PFSK-1 (cell line): ENCODE measurements around the gene CLPSL1. TPM values are rescaled to one million over a fixed set of nuclear protein-coding genes. Genes with fewer than 3 reads are reported as not detected.

ENCODE experiments used
- FOXP2 ChIP-seq: optimal IDR thresholded peaks from 2 replicates; pipeline ENCODE3; 2011; ENCODE audit warnings: borderline replicate concordance, control low read depth, inconsistent platforms; ENCODE audit not compliant: insufficient read depth; ENCODE audit errors: extremely low read length, extremely low read depth
- POLR2AphosphoS5 ChIP-seq: IDR thresholded peaks from 2 replicates; pipeline ENCODE4 v1.6.1; 2012; ENCODE audit warnings: low read depth, mild to moderate bottlenecking, control low read depth, low read length, moderate library complexity
- REST ChIP-seq, 2 experiments: IDR thresholded peaks; 2 replicates each; pipeline versions ENCODE4 v1.6.1 to v1.8.0; 2011 to 2012; ENCODE audit warnings: low read depth in 2 of 2, low read length in 2 of 2, control low read depth in 1 of 2, inconsistent platforms in 1 of 2, mild to moderate bottlenecking in 1 of 2, moderate library complexity in 1 of 2; ENCODE audit not compliant: insufficient read depth in 1 of 2
- SIN3A ChIP-seq: IDR thresholded peaks from 2 replicates; pipeline ENCODE4 v1.6.1; 2012; ENCODE audit warnings: mild to moderate bottlenecking, low read length, moderate library complexity, borderline replicate concordance; ENCODE audit not compliant: insufficient read depth
- TAF1 ChIP-seq: IDR thresholded peaks from 2 replicates; pipeline ENCODE4 v1.6.1; 2012; ENCODE audit warnings: low read length, control low read depth, borderline replicate concordance; ENCODE audit not compliant: insufficient read depth
- polyA plus RNA-seq: library from polyadenylated mRNA; unstranded; fragments of >200 nt; gene quantifications from one replicate; pipeline ENCODE4 v1.2.1, GENCODE V29; 2012; ENCODE audit warnings: low read depth, missing spikeins; ENCODE audit not compliant: insufficient read length

Gene CLPSL1
- not detected for polyA plus RNA-seq

GRCh38 chr6:35780719-35781118 lies at the start of gene CLPSL1:
Gene CLPSL1, plus strand, starts transcription at chr6:35781019. Its CDS starts 92 bp downstream, at chr6:35781111.
- TF ChIP-seq POLR2AphosphoS5 (no peak), TAF1 (no peak), SIN3A (no peak), FOXP2 (no peak), REST (IDR thresholded peaks at IDR 0.05; ENCODE audit: insufficient read depth in 1 of 2, low read depth in 2 of 2, low read length in 2 of 2) (no peak)

GRCh38 chr6:35731414-35731735 lies 49.4 kb upstream of the CLPSL1 start:
- 0 out of 2 replicates have a peak, but pooled peaks have one; percentile 9 for TF ChIP-seq TAF1
- TF ChIP-seq POLR2AphosphoS5, result no peak

GRCh38 chr6:35731736-35732532 lies 48.9 kb upstream of the CLPSL1 start:
- TF ChIP-seq SIN3A (peak; percentile 54; the same call in 1 of the 2 replicates), TAF1 (no peak), POLR2AphosphoS5 (peak; percentile 72)

- TF ChIP-seq REST (IDR thresholded peaks at IDR 0.05; ENCODE audit: insufficient read depth in 1 of 2, low read depth in 2 of 2, low read length in 2 of 2), result no peak
- no peak for TF ChIP-seq SIN3A
- TF ChIP-seq POLR2AphosphoS5, result no peak
Measured at GRCh38 chr6:35733633-35734032, 47.2 kb upstream of the CLPSL1 start.

- no peak for TF ChIP-seq POLR2AphosphoS5
- no peak for TF ChIP-seq FOXP2
- TF ChIP-seq TAF1, result no peak
- no peak for TF ChIP-seq SIN3A
- TF ChIP-seq REST (IDR thresholded peaks at IDR 0.05; ENCODE audit: insufficient read depth in 1 of 2, low read depth in 2 of 2, low read length in 2 of 2), result no peak
Measured at GRCh38 chr6:35735452-35735851, 45.4 kb upstream of the CLPSL1 start.

GRCh38 chr6:35736253-35736894 lies 44.4 kb upstream of the CLPSL1 start:
- TF ChIP-seq TAF1, result no peak
- TF ChIP-seq POLR2AphosphoS5, result no peak
- no peak for TF ChIP-seq REST (IDR thresholded peaks at IDR 0.05; ENCODE audit: insufficient read depth in 1 of 2, low read depth in 2 of 2, low read length in 2 of 2)
